ENCODE data around the gene MAPK1.
A peak's percentile ranks its signal among the peaks of the same experiment; 100 is the strongest.
"Not testable (repeated sequence)": the region's sequence is repeated elsewhere in the genome, so short reads cannot be mapped to it uniquely, and the experiment has no call there.

The MAPK1 gene

DNA sequence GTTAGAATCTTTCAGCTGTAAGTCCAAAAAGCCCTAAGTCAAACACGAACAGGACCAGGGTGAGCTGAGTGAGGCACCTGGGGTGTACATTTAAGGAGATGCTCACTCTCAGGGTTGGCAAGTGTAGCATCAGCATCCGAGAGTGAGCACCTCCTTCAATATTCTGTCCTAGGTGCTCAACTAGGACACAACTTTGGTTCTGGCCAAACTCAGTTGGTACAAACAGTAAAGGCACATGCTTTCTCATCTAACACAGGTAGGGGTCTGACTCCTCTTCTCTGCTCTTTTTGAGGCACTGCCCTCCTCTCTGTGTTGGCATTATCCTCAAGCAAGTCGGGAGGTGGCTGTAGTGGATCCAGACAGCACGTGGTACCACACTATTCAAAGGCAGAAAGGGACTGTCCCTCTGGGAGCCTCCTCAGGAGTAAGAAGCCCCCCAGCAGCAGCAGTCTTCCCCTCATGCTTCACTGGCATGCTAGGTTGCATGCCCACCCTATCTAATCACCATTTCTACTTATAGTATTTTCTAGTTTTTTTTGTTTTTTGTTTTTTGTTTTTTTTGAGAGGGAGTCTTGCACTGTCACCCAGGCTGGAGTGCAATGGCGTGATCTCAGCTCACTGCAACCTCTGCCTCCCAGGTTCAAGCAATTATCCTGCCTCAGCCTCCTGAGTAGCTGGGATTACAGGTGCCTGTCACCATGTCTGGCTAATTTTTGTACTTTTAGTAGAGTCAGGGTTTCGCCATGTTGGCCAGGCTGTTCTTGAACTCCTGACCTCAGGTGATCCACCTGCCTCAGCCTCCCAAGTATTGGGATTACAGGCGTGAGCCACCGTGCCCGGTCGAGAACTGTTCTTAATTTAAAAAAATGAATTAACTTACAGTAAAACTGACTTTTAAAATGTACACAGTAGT is 14.7 kb upstream of the MAPK1 start:
- DNase-seq = no peak

DNA sequence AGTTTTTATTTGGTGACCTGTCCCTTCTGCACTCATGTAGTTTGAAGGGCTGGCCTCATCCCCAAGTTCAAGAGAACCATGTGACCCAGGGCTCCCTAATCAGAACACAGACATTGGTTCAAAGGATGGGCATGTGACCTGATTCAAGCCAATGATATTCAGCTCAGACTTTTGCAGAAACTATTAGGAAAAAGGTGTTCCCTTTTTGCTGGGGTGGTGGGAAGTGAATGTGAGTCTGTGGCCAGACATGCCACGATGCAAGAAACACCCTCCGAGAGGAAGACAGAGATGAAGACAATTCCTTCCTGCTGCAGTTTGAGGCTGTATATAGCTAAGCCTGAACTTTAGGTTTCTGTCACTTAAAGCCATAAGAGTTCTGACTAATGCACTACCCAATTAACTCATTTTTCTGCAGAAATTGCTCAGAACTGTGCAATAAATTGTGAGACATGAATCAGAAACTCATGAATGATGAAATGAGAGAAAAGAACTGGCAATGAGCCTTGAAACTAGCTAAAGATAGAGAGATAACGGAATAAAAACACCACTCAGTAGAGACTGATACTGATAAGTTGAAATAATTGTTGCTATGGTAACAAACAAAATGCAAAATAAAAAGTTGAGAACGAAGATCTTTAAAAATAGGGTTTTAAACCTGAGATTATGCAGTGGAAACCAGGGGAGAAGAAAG is 9.2 kb upstream of the MAPK1 start:
- DNase-seq = no peak

DNA sequence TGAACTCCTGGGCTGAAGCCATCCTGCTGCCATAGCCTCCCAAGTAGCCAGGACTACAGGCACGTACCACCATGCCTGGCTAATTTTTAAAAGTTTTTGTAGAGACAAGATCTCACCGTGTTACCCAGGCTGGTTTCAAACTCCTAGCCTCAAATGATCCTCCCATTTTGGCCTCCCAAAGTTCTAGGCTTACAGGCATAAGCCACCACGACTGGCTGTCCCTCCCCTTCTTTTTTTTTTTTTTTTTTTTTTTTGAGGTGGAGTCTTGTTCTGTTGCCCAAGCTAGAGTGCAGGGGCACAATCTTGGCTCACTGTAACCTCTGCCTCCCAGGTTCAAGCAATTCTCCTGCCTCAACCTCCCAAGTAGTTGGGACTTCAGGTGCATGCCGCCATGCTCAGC is 7.5 kb upstream of the MAPK1 start:
- DNase-seq = not testable (repeated sequence)

DNA sequence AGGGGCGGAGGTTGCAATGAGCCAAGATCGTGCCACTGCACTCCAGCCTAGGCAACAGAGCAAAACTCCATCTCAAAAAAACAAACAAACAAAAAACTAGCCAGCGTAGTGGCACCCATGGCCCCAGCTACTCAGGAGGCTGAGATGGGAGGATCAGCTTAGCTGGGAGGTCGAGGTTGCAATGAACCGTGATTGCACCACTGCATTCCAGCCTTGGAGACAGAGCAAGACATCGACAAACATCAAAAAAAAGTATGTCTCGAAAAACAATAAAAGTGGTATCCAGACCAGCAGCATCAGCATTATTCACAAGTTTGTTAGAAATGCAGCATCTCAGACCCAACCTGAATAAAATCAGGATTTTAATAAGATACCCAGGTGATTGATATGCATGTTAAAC is 6.2 kb upstream of the MAPK1 start:
- DNase-seq = no peak

DNA sequence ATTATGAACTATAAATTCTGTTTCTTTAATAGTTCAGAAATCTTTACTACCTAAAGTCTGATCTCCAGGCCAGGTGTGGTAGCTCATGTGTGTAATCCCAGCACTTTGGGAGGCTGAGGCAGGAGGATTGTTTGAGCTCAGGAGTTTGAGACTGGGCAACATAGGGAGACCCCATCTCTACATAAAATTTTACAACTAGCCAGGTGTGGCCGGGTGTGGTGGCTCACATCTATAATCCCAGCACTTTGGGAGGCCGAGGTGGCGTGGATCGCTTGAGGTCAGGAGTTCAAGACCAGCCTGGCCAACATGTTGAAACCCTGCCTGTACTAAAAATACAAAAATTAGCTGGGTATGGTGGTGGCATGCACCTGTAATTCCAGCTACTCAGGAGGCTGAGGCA is 5.3 kb upstream of the MAPK1 start:
- not testable (repeated sequence) for DNase-seq

DNA sequence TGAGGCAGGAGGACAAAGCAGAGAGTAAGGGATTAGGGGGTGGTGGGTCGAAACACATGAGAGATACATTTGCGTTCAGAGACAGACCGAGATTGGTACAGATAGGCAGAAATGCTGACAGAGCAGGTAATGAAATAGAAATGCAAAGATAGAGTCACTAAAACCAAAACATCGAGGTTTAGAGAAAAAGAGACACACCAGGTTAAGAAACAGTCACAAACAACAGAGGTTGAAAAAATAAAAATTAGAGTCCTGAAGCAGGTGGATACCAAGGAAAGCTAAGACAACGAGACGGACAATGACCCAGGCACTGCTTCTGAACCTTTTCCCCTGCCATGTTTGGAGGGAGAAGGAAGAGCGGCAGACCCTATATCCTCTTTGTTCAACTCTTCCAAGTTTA is 1.2 kb upstream of the MAPK1 start:
- DNase-seq = no peak

DNA sequence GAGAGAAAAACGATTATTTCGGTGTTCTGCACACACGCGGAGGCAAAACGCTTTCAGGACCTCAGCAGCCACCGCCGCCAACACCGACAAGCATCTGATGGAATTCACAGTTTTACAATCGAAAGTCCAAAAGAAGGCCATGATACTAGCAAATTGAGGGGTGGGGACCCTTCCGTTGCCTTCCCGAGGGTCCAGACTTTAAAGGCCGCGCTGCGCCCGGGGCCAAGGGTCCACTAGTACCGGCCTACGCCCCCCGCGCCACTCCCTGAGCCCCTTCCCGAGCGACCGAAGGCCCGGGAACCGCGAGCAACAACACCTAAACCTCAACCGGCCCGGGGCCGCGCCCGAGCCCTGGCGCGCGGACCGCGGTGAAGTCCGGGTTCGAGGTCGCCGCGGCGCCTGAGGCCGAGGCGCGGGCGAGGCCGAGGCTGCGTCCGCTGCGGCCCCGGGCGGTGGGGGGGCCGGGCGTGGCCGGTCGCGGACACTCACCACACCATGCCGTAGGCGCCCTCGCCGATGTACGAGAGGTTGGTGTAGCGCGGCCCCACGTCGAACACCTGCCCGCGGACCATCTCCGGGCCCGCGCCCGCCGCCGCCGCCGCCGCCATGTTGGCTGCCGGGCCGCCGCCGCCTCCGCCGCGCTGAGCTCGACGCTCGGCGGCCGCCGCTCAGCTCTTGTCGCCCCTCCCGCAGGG is 465 bp downstream of the MAPK1 start:
- peak in 1 of 2 experiments; percentile 42 for DNase-seq

DNA sequence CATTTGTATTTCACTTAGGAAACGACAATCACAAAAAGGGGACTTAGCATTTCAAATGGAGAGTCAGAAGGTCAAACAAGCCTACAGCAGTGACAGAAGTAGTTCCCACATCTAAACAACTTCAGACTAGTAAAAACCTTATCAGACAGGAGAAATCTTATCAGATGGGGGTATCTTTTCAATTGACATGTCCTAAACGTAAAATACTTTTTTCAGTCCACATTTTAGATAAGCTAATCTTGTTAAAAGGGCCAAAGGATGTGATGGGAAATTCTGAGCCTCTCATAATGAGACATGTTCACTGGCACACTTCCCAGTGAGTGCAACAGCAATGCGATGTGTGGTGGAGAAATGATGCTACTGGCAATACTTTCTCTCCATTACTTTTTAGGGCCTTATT is 2.4 kb downstream of the MAPK1 start:
- no peak for DNase-seq

DNA sequence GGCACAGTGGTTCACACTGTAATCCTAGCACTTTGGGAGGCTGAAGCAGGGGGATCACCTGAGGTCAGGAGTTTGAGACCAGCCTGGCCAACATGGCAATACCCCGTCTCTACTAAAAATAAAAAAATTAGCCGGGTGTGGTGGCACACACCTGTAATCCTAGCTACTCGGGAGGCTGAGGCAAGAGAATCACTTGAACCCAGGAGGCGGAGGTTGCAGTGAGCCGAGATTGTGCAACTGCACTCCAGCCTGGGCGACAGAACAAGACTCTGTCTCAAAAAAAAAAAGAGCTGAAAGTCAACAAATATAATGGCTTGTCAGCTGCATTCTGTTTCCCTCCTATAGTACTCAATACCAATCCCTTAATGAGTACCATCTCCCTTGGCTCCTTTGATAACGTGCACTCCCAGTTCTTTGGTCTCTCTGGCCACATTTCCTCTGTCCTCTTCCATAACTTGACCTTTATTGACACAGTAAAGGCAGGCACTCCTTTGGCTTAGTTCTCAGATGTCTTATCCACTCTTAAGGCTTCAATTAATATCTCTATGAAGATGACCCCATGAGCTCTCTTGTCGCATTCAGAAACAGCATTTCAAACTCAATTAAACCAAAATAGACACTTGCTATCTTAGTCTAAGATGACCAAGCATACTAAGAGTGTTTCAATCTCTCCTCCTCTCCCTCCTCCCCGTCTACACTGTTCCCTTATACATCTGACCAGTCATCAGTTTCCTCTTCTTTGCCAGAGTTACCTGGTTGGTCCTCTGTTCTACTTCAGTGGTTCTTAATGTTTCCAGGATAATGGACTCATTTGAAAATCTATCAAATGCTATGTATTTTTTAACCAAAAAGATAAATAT is 4.8 kb downstream of the MAPK1 start:
- no peak for DNase-seq

DNA sequence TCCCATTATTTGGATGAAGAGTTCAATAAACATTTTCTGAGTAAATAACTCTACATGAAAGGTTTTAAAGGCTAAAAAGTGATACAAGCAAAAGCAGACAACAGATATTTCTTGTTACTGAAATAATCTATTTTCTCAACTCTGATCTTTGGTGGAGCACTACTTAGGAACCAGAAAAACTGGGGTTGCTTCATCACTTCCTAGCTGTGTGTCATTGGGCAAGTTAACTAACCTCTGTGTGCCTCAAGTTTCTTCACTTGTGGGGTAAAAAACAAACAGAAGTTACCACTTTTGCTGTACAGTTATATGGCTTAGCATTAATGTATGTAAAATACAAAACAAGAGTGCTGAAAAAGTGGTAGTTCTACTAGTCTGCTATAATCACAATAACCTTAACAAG is 5.6 kb downstream of the MAPK1 start:
- DNase-seq = no peak

DNA sequence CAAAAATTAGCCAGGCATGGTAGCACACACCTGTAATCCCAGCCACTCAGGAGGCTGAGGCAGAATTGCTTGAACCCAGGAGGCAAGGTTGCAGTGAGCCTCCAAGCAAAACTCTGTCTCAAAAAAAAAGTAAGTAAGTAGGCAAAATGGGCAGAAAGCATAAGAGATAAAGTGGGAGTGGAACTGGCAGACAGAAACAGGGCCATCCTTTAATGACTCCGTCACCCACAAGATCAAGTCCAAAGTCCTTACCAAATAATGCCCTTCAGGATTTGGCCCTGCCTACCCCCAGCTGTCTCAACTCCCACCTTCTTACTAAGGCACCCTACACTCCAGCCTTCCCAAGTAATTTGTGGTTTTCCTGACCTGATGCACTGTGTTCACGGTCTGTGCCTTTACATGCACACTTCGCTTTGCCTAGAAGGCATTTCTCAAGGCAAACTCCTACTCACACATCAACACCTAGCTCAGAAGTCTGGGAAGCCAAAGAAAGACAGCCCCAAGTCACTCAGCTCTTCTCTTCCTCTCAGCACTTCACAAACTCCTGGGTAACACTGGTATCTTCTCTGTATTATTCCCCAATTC is 6.1 kb downstream of the MAPK1 start:
- no peak for DNase-seq

DNA sequence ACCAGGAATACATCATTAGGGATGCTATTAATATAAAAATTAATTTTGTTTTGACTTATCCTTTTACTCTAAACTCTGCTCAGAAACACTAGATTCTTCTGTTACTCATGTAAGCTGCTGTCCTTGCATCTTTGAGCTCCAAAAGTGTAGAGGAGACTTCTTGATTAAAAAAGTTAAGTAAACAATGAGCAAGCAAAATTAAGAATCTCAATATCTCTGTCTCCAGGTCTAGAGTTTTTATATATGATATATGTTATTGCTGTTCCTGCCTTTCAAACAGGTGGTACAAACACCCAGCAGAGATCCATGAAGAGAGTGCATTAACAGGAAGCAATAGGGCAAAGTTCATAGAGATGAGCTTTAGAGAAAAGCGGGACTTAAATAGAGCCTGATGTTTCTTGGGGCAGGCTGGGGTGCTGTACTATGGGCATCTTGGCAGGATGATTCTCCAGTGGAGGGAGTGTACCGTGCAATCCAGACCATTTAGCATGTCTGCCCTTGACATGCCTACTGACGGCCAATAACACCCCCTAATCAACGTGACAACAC is 6.9 kb downstream of the MAPK1 start:
- no peak for DNase-seq

DNA sequence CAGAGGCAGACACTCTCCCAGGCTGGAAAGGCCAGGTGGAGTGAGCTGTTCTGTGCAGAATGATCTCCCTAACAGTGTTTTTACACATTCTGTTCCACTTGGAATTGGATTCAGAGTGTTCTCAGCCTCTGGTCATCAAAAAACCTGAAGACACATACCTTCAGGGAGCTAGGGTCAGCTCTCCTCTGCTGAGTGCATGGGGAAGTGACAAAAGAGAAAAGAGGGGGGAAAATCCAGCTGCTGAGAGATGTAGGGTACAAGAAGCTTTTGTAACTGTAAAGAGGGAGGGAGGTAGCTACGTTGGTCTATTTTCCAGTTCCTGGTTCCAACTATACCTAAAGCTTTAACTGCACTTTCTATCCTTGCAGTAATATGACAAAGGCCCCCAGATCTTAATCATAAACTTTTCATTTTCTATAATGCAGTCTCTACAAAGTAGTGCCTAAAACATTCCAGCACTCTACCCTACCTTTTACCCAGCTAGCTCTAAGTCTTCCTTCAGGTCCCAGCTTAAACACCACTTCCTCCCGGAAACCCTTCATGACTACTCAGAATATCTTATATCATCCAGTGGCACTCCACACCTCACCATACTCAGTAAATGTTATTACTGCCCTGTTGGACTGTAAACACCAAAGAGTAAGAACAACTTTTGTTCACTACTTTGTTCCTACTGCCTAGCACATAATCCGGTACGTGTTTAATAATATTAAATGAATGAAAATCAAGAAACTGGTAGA is 9.2 kb downstream of the MAPK1 start:
- no peak for DNase-seq

DNA sequence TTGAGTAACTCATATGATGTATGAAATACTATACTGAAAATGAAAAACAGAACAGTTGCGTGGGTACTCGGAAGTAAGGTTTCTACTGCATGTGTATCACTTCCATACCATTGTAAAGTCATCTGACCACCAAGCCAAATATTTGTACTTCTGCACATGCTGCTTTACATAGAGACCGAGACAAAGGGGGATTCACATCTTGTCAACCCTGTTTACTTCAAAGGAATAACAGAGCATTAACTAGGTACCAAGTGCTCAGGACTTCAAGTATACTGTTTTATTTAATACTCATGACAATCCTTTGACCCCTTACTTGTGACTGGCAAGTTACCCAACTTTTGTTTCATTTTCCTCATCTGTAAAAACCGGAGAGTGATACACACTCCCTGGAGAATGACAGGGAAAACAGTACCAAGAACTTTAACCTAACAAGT is 9.9 kb downstream of the MAPK1 start:
- DNase-seq = peak; percentile 47 to 52

DNA sequence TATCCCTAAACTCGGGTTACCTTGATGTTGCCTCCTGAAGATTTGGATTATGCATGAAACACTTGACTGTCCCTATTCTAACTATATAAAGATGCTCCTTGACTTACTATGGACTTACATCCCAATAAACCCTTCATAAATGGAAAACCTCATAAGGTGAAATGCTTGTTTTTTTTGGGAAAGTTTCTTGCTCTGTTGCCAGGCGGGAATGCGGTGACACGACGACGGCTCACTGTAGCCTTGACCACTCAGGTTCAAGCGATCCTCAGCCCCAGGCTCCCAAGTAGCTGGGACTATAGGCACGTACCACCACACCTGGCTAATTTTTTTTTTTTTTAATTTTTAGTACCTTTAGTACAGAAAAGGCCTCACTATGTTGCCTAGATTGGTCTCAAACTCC is 10.6 kb downstream of the MAPK1 start:
- DNase-seq = no peak

DNA sequence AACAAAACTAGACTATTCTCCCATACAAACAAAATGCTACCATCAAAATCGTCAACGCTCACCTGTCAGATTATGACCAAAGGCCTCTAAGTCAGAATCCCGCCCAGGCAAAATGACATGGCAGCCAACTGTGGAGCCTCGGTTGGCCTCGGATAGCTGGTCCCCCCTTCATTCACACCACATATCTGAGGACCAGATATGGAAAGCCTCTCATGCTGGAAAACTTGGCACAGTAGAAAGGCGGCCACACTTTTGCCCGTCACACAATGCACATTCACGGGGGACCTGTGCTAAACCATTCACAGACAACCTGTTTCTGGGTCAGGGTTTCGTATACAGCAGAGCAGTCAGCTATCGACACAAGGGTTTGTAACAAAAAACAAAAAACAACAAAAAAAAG is 11.2 kb downstream of the MAPK1 start:
- DNase-seq = no peak

DNA sequence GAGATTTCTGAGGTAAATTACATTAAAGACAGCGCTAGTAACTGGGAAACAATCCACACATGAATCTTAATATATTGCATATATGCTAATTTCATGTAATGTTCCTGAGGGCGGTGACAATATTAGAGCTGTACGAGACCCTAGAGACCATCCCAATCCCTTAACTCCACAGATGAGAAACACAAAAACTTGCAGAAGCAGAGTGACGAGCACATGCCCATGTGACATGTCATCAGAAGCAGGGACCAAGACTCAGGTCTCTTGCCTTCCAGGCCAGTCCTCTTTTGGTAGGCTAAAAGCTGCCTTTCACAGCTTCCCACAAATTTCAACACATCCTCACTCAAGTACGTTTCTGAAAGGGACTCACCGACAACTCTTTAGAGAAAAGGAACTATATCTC is 11.8 kb downstream of the MAPK1 start:
- no peak for DNase-seq

DNA sequence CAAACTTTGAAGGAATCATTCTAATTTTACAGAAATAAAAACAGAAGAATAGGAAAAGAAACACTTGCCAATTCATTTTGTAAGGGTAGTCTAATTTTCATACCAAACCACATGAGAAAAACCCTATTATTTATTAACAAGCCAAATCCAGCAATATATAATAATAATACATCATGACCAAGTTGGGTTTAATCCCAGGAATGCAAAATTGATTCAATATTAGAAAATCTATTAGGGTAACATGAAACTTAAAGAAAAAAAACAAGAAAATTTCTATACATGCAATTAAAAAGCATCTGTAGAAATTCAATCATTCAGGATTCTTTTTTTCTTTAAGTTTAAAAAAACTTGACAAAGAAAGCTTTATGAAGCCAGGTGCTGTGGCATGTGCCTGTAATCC is 16.8 kb downstream of the MAPK1 start:
- no peak for DNase-seq

DNA sequence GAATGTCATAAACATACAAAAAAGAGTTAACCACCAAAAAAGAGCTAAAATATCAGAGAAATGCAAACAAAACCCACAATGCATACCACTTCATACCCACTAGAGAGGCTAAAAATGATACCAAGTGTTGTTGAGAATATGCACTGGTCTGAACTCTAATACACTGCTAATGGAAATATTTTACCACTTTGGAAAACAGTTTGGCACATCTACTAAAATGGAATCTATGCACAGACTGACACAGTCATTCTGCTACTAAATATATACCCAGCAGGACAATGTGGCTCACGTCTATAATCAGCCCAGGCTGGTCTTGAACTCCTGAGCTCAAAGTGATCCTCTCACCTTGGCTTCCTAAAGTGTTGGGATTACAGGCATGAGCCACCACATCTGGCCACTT is 18.0 kb downstream of the MAPK1 start:
- no peak for DNase-seq

DNA sequence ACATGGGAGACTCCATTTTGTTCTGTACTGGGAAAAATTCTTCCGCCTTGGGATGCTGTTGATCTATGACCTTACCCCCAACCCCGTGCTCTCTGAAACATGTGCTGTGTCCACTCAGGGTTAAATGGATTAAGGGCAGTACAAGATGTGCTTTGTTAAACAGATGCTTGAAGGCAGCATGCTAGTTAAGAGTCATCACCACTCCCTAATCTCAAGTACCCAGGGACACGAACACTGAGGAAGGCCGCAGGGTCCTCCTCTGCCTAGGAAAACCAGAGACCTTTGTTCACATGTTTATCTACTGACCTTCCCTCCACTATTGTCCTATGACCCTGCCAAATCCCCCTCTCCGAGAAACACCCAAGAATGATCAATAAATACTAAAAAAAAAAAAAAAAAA is 19.4 kb downstream of the MAPK1 start:
- not testable (repeated sequence) for DNase-seq

Measured in NCI-H526 (cell line).